CD14-positive monocyte (primary cell): Measurements from ENCODE around the gene DENND1B. TPM values are rescaled to one million over a fixed set of nuclear protein-coding genes. Genes with fewer than 3 reads are reported as not detected.

Experiments
- DNase-seq, 3 donors: peaks; one replicate each; pipeline ENCODE4 v3.0.0-alpha.2; 2011 to 2022
- H2AFZ ChIP-seq: 2 replicates; pipeline ENCODE4 v1.6.0; 2012; ENCODE audit warnings: mild to moderate bottlenecking, low read depth, low read length, inconsistent platforms; ENCODE audit not compliant: insufficient read depth, poor library complexity, severe bottlenecking
- H3K27ac ChIP-seq, 2 donors: 1 replicate in 1 of 2; 2 replicates in 1 of 2; pipeline ENCODE4 v1.5.1; 2012 to 2013; ENCODE audit warnings: low read length in 2 of 2, control low read depth in 1 of 2, inconsistent platforms in 1 of 2, low read depth in 1 of 2, mild to moderate bottlenecking in 1 of 2
- H3K27me3 ChIP-seq, 2 donors: one replicate each; pipeline versions ENCODE4 v1.6.0 to v1.6.1; 2011 to 2013; ENCODE audit warnings: low read length in 2 of 2; ENCODE audit not compliant: control insufficient read depth in 2 of 2, insufficient read depth in 2 of 2
- H3K36me3 ChIP-seq, 2 donors: replicated peaks in 1 of 2; 1 replicate in 1 of 2; 2 replicates in 1 of 2; pipeline versions ENCODE4 v1.5.1 to v1.6.1; 2012 to 2013; ENCODE audit warnings: low read length in 2 of 2, control low read depth in 1 of 2, inconsistent platforms in 1 of 2, mild to moderate bottlenecking in 1 of 2; ENCODE audit not compliant: insufficient read depth in 2 of 2, control insufficient read depth in 1 of 2
- H3K4me1 ChIP-seq, 2 donors: 1 replicate in 1 of 2; 2 replicates in 1 of 2; pipeline versions ENCODE4 v1.5.1 to v1.6.1; 2012 to 2013; ENCODE audit warnings: low read length in 2 of 2, control low read depth in 1 of 2, inconsistent platforms in 1 of 2, mild to moderate bottlenecking in 1 of 2, moderate library complexity in 1 of 2; ENCODE audit not compliant: insufficient read depth in 2 of 2, control insufficient read depth in 1 of 2
- H3K4me2 ChIP-seq: replicated peaks from 2 replicates; pipeline ENCODE3; 2012; ENCODE audit warnings: low read length, moderate library complexity, mild to moderate bottlenecking; ENCODE audit not compliant: poor library complexity, severe bottlenecking; ENCODE audit errors: extremely low read depth
- H3K4me3 ChIP-seq, 3 experiments: fragments of 200-600 bp in 1 of 3; sonication (generic) in 1 of 3; replicated peaks in 1 of 3; 1 replicate in 2 of 3; 2 replicates in 1 of 3; pipeline ENCODE4 v1.5.1; 2011 to 2013; ENCODE audit warnings: low read length in 3 of 3, mild to moderate bottlenecking in 3 of 3, control low read depth in 2 of 3, low read depth in 2 of 3, inconsistent platforms in 1 of 3, moderate library complexity in 1 of 3
- H3K79me2 ChIP-seq: 2 replicates; pipeline ENCODE4 v1.6.0; 2012; ENCODE audit warnings: mild to moderate bottlenecking, control low read depth, inconsistent platforms, low read length, moderate library complexity; ENCODE audit not compliant: insufficient read depth
- H3K9ac ChIP-seq: 2 replicates; pipeline ENCODE4 v1.6.0; 2017; ENCODE audit warnings: low read length, mild to moderate bottlenecking; ENCODE audit not compliant: insufficient read depth, poor library complexity, severe bottlenecking
- H3K9me3 ChIP-seq, 2 donors: replicated peaks in 1 of 2; 1 replicate in 1 of 2; 2 replicates in 1 of 2; pipeline versions ENCODE4 v1.5.1 to v1.6.1; 2012 to 2013; ENCODE audit warnings: low read length in 2 of 2, control low read depth in 1 of 2; ENCODE audit not compliant: control insufficient read depth in 1 of 2, insufficient read depth in 1 of 2
- H4K20me1 ChIP-seq: 2 replicates; pipeline ENCODE4 v1.6.0; 2012; ENCODE audit warnings: mild to moderate bottlenecking, low read length, control low read depth, moderate library complexity; ENCODE audit not compliant: insufficient read depth
- H3K27ac Mint-ChIP-seq, 7 donors: one replicate each; pipeline ENCODE4 v1.8.0; 2020; ENCODE audit warnings: mild to moderate bottlenecking in 7 of 7, mixed read lengths in 7 of 7, moderate library complexity in 6 of 7, inconsistent platforms in 2 of 7
- H3K27me3 Mint-ChIP-seq, 3 donors: one replicate each; pipeline ENCODE4 v1.8.0; 2021 to 2022; ENCODE audit warnings: low read depth in 3 of 3, mild to moderate bottlenecking in 3 of 3, mixed read lengths in 3 of 3, moderate library complexity in 3 of 3, inconsistent platforms in 1 of 3
- H3K36me3 Mint-ChIP-seq, 2 donors: one replicate each; pipeline ENCODE4 v1.8.0; 2020; ENCODE audit warnings: mixed read lengths in 2 of 2, inconsistent platforms in 1 of 2, mild to moderate bottlenecking in 1 of 2
- H3K4me1 Mint-ChIP-seq: one replicate; pipeline ENCODE4 v1.8.0; 2020; ENCODE audit warnings: mild to moderate bottlenecking, mixed read lengths
- H3K4me3 Mint-ChIP-seq, 2 donors: one replicate each; pipeline ENCODE4 v1.8.0; 2020; ENCODE audit warnings: mild to moderate bottlenecking in 2 of 2, mixed read lengths in 2 of 2, moderate library complexity in 1 of 2
- H3K9me3 Mint-ChIP-seq, 7 donors: one replicate each; pipeline ENCODE4 v1.8.0; 2020 to 2022; ENCODE audit warnings: mixed read lengths in 7 of 7, mild to moderate bottlenecking in 6 of 7, moderate library complexity in 6 of 7, inconsistent platforms in 2 of 7
- CTCF ChIP-seq: fragments of 200-600 bp; IDR thresholded peaks from one replicate; pipeline ENCODE4 v1.8.0; 2022; ENCODE audit warnings: antibody characterized with exemption, mild to moderate bottlenecking
- WGBS: methylation state at CpG from one replicate; pipeline ENCODE4 v1.1.5; 2013; ENCODE audit warnings: missing lambda C conversion rate; ENCODE audit not compliant: insufficient coverage; 5-methylcytosine and 5-hydroxymethylcytosine counted together
- intact Hi-C, 2 donors: fragments of 100-400 bp; cut with micrococcal nuclease; formaldehyde crosslinking; loops; one replicate each; pipeline versions ENCODE4 v1.15.0 to v1.15.1; 2023
- polyA plus RNA-seq, 3 donors: library from polyadenylated mRNA; depleted of rRNA in 1 of 3; unstranded in 2 of 3; stranded (reverse) in 1 of 3; fragments of 300-500 nt in 2 of 3; fragments of >200 nt in 1 of 3; fragmentation: Illumina TruSeq in 2 of 3; gene quantifications; 1 replicate in 2 of 3; 2 replicates in 1 of 3; pipeline ENCODE4 v1.2.3, GENCODE V29; 2012 to 2021

Gene DENND1B
- polyA plus RNA-seq, 3 donors, result 3.0 to 8.2 (median 5.7) TPM

- Mint-ChIP-seq H3K27me3 (no peaks in the 10 kb centered on the region), H3K36me3 (peaks cover 0 to 2% of the 10 kb centered on the region in 2 donors), H3K4me3 (no peak overlapping the region), H3K9me3 (peaks cover 44 to 62% (median 51%) of the 10 kb centered on the region in 7 donors), H3K27ac (no peak overlapping the region), H3K4me1 (no peaks in the 10 kb centered on the region)
- Histone ChIP-seq H3K4me2 (no peak overlapping the region), H3K9ac (no peak overlapping the region), H3K27me3 (no peaks in the 10 kb centered on the region), H4K20me1 (no peaks in the 10 kb centered on the region), H2AFZ (no peak overlapping the region), H3K4me3 (no peak overlapping the region), H3K36me3 (no peaks in the 10 kb centered on the region), H3K4me1 (no peaks in the 10 kb centered on the region), H3K9me3 (peaks cover 37 to 42% of the 10 kb centered on the region in 2 donors), H3K79me2 (no peaks in the 10 kb centered on the region), H3K27ac (no peak overlapping the region)
- no peak for DNase-seq
- intact Hi-C loops, result no loop called here
- WGBS, result no CpG with 5 or more reads among the region's 1 CpG
- no peak for TF ChIP-seq CTCF
These were observed 25.8 kb upstream of the DENND1B start for GRCh38 chr1:197801111-197801482.

DNA sequence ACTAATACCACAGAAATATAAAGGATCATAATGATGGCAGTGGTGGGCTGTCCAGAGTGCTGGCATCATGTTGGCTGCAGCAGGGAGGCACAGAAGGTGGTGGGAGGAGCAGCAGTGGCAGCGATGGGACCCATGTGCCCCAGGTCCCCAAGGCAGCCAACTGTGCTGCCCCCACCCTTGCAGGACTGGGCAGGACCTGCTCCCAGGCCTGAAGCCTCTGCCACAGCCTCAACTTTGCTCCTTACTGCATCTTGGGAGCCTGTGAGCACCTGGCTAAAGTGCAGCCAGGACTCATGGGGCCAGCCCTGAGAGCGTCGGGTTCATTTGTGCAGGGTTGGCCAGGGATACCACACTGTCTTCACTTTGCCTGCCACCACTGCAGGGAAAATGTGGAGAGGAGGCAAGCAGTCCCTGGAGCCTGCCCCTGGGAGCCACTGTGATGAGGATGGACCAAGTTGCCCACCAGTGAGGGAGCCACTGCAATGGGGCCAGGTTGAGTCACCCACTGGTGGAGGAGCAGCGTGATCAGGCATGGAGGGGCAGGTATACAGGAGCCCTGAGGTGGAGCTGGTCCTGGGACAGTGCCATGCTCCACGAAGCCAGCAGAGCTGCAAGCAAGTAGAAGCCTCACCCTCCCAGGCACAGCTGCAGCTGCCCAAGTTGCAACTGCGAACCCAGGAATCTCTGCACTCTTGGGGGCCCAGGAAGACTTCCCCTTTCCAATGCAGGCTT is 25.3 kb upstream of the DENND1B start:
- Histone ChIP-seq H3K4me2 (no peak overlapping the region), H3K79me2 (no peaks in the 10 kb centered on the region), H3K4me1 (no peaks in the 10 kb centered on the region), H3K27ac (no peak overlapping the region), H2AFZ (no peak overlapping the region), H3K9me3 (peaks cover 37 to 42% of the 10 kb centered on the region in 2 donors), H4K20me1 (no peaks in the 10 kb centered on the region), H3K4me3 (no peak overlapping the region), H3K36me3 (no peaks in the 10 kb centered on the region), H3K27me3 (no peaks in the 10 kb centered on the region), H3K9ac (no peak overlapping the region)
- no peak overlapping the region for H3K27ac Mint-ChIP-seq
- H3K4me3 Mint-ChIP-seq, result no peak overlapping the region
- H3K4me1 Mint-ChIP-seq, result no peaks in the 10 kb centered on the region
- 98% methylated on average over 6 of the region's 6 CpGs for WGBS
- peaks cover 46 to 67% (median 56%) of the 10 kb centered on the region in 7 donors for H3K9me3 Mint-ChIP-seq
- intact Hi-C loops, result no loop called here
- no peaks in the 10 kb centered on the region for H3K27me3 Mint-ChIP-seq
- DNase-seq, result no peak
- peaks cover 0 to 2% of the 10 kb centered on the region in 2 donors for H3K36me3 Mint-ChIP-seq
- TF ChIP-seq CTCF, result no peak
